WERI-Rb-1 (cell line): ENCODE results near the gene TCF12.

Experiments
- DNase-seq: peaks from one replicate; pipeline ENCODE4 v3.0.0-alpha.2; 2020
- H3K27ac ChIP-seq: fragments of 250-450 bp; sonication (Bioruptor Pico); 2 replicates; pipeline ENCODE4 v1.5.1; 2020; ENCODE audit warnings: mild to moderate bottlenecking, moderate library complexity
- H3K27me3 ChIP-seq: fragments of 250-450 bp; sonication (Bioruptor Pico); 2 replicates; pipeline ENCODE4 v1.5.1; 2021; ENCODE audit warnings: mild to moderate bottlenecking, low read depth, moderate library complexity; ENCODE audit not compliant: insufficient read depth, severe bottlenecking
- H3K36me3 ChIP-seq: fragments of 250-450 bp; sonication (Bioruptor Pico); 2 replicates; pipeline ENCODE4 v1.5.1; 2020; ENCODE audit warnings: mild to moderate bottlenecking, moderate library complexity
- H3K4me3 ChIP-seq: 2 replicates; pipeline ENCODE4 v1.5.1; 2011; ENCODE audit warnings: low read depth, mild to moderate bottlenecking, control low read depth, low read length
- H3K9me3 ChIP-seq: fragments of 250-450 bp; sonication (Bioruptor Pico); 2 replicates; pipeline ENCODE4 v1.5.1; 2021; ENCODE audit warnings: mild to moderate bottlenecking, moderate library complexity; ENCODE audit not compliant: severe bottlenecking
- CTCF ChIP-seq: IDR thresholded peaks from 2 replicates; pipeline ENCODE4 v1.5.1; 2011; ENCODE audit warnings: low read depth, mild to moderate bottlenecking, control low read depth, inconsistent platforms, low read length

Gene TCF12

GRCh38 chr15:57321485-57321884 lies 403.0 kb downstream of the TCF12 start:
- Histone ChIP-seq H3K4me3 (no peak overlapping the region), H3K36me3 (no peaks in the 10 kb centered on the region), H3K27ac (peak overlapping the region; percentile 72), H3K27me3 (no peaks in the 10 kb centered on the region), H3K9me3 (no peaks in the 10 kb centered on the region)
- TF ChIP-seq CTCF, result no peak
- DNase-seq, result no peak

- peak overlapping the region; percentile 72 for H3K27ac ChIP-seq
These were observed 403.6 kb downstream of the TCF12 start for GRCh38 chr15:57321973-57322601.

GRCh38 chr15:57322602-57323250 lies 404.3 kb downstream of the TCF12 start:
- no peak overlapping the region for H3K4me3 ChIP-seq
- peak overlapping the region; percentile 72 for H3K27ac ChIP-seq
- TF ChIP-seq CTCF, result no peak
- H3K27me3 ChIP-seq, result no peaks in the 10 kb centered on the region
- no peaks in the 10 kb centered on the region for H3K9me3 ChIP-seq
- H3K36me3 ChIP-seq, result no peaks in the 10 kb centered on the region
- no peak for DNase-seq

More at GRCh38 chr15:57321973-57322601, 403.6 kb downstream of the TCF12 start:
- Histone ChIP-seq H3K27me3 (no peaks in the 10 kb centered on the region), H3K9me3 (no peaks in the 10 kb centered on the region), H3K4me3 (no peak overlapping the region), H3K36me3 (no peaks in the 10 kb centered on the region)
- DNase-seq, result peak; percentile 69
- no peak for TF ChIP-seq CTCF

GRCh38 chr15:57323299-57323805 lies 404.9 kb downstream of the TCF12 start:
- no peaks in the 10 kb centered on the region for H3K36me3 ChIP-seq
- H3K9me3 ChIP-seq, result no peaks in the 10 kb centered on the region
- no peak for DNase-seq
- no peak for TF ChIP-seq CTCF
- peak overlapping the region; percentile 72 for H3K27ac ChIP-seq
- no peak overlapping the region for H3K4me3 ChIP-seq
- no peaks in the 10 kb centered on the region for H3K27me3 ChIP-seq

- Histone ChIP-seq H3K27ac (peak overlapping the region; percentile 72), H3K27me3 (no peaks in the 10 kb centered on the region), H3K9me3 (no peaks in the 10 kb centered on the region), H3K36me3 (no peaks in the 10 kb centered on the region), H3K4me3 (no peak overlapping the region)
- peak; percentile 57 for DNase-seq
- no peak for TF ChIP-seq CTCF
These were observed 405.6 kb downstream of the TCF12 start for GRCh38 chr15:57323806-57324589.
